Measurements from ENCODE around the gene ANTXR1.
A peak's percentile ranks its signal among the peaks of the same experiment; 100 is the strongest.

ANTXR1 gene

DNA sequence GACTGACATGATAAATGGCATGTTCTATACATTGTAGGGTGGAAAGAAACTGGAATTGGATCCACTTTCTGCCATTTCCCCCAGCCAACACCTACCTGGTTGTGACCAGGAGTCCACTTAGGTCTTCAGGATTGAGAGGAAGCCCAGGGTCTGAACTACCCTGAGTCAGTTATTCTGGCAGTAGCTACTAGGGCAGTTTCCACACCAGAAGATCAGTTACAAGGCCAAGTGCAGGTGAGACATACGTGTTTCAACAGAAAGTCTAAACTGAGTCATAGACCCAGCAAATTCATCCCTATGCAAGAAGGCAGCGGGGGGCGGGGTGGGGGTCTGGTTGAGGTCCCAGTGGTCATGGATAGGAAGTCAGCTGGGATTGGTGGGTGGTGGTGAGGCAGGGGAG lies 21.9 kb downstream of the ANTXR1 start:
- DNase-seq, result no peak

DNA sequence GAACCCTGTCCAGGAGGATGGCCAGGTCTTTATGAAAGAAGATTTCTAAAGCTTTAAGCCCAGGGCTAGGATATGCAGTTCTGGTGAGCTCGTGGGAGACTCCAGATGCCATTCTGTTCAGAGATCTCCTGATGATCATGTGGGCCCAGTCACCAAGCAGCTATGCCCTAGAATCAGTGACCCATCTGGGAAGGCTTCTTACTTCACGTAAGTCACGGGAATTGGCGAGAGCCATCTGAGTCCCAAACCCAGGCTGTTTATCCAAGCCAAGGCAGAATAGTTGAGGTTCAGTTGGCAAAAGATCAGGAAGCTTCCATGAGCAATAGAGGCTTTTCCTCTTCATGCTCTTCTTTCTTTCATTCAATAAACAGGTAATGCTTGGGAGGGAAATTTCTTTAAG lies 23.9 kb downstream of the ANTXR1 start:
- DNase-seq, result no peak

DNA sequence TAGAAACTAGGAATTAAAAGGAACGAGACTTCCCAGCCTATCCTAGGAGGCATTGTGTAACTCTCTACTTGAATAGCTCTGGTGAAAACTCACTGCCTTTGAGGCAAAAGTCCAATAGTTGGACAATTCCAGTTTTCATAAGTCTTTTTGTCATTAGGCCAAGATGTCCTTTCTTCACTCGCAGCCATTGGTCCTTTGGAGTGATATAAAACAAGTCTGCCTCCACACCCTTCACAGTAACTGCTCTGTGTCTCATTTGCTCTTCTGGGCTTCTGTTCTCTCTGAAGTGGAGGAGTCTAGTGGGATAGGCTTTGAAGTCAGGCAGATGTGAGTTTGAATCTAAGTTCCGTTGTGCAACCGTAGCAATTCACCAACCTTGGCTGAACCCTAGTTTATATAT lies 28.2 kb downstream of the ANTXR1 start:
- no peak for DNase-seq

DNA sequence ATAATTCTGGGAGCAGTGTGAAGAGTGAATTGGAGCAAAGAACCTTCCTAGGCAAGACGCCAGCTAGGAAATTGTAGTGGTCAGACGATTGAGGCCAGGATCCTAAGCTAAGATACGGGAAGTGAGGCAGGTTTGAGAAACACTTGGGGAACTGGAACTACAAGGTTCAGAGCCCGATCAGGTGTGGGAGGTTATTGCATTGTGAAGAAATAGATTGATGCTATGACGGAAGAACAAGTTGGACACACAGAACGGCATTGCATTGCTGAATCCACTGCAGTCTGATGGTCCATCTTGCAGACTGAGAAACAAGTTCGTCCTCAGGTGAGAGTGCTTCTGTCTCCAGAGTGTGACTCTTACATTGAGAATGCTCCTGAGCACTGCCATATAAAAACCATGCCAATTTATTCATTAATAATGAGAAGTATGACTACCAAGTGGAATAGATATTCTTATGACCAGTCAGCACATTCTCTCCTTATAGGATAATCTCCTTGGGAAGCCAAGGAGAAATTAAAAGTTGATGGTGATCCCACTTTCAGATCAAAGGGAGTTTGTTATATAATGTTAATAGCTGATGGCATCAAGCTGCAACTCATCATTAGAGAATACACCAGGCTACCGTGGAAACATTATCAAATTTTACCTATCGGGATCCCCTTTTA lies 30.9 kb downstream of the ANTXR1 start:
- no peak for DNase-seq

DNA sequence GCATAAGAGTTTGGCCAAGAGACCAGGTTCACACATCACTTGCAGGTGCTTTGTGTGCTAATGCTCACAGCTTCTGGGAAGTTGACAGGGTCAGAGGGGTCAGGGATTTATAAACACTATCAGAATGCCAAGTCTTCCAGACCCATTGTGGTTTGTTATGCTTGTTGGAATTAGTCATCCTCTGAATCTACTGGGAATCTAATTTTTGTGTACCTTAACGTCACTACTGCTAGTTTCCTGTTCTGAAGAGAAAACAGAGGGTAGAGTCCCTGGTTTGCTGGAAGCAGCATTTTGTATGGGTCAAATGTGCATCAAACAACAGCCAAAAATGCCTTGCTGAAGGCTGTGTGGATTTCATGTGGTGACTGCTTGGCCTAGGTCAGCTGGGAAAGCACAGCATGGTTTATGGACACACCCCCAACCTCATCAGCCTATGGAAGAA lies 33.3 kb downstream of the ANTXR1 start:
- no peak for DNase-seq

DNA sequence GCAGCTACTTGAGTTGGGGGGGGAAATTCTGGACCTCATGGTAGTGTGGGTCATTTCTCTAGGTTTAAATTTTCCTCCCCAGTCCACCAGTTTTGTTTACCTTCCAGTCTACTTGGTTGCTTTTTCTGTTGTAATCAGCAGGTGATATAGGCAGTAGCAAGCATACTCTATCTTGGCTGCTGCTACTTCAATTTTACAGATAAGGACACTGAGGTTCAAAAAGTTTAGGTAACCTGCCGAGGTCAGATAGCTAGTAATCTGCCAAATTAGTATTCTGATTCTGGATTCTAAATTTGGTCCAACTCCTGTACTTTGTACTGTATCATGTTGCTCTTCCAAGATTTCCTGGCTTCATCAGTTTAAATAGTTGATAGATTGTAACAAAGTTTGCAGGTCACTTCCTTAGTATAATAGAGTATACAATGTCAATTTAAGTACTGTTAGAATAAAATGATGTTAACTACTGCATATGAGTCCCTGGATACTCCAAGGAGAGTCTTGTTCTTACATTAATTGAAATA lies 34.7 kb downstream of the ANTXR1 start:
- DNase-seq, result no peak

DNA sequence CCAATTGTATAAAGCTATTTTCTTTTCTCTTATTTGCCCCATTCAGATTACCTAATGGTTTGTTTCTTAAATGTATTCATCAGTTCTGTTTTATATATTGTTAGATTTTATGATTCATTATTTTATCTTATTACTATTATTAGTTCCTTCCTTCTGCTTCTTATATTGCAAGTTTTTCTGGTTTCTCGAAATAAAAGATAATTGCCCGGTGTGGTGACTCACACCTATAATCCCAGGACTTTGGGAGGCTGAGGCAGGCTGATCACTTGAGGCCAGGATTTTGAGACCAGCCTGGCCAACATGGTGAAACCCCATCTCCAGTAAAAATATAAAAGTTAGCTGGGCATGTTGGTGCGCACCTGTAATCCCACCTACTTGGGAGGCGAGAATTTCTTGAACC lies 37.8 kb downstream of the ANTXR1 start:
- no peak for DNase-seq

DNA sequence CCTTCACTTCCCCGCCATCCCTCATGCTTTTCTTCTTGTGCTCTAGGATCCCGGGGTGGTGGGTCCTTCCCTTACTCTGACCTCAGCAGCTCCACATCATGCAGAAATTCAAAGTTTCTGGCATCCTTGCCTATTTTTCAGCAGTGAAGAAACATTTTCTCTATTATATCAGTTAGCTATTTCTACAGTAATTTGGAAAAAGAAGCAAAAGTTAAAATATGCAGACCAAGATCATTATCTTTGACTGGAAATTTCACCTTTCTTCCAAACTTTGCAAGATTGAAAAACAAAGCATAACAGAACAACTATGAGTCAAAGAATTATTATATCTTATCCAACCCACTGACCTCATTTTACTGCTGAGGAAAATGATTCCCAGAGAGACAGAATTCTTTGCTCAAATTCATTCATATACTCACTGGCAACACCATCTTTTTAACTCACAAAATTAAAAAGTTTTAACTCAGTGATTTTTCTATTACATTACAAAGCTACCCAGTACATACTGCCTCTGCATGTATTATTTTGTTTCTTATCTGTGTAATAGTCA lies 40.5 kb downstream of the ANTXR1 start:
- no peak for DNase-seq

DNA sequence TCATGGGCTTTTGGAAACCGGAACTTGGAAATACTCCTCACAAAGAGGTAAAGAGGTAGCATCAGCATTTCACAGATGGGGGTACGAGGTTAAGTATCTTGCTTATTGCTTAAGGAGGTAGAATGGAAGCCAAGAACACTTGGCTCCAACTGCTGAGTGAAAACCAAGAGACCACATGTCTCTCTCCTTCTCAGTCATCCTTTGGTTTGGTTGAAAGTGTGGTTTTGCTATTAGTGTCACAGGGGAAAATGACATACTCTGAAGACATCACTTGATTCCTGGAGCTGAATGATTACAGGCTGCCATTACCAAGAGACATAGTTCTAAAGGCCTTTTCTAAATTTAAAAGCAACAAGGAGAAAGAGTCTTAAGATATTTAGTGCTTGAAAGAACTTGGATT lies 41.5 kb downstream of the ANTXR1 start:
- no peak for DNase-seq

DNA sequence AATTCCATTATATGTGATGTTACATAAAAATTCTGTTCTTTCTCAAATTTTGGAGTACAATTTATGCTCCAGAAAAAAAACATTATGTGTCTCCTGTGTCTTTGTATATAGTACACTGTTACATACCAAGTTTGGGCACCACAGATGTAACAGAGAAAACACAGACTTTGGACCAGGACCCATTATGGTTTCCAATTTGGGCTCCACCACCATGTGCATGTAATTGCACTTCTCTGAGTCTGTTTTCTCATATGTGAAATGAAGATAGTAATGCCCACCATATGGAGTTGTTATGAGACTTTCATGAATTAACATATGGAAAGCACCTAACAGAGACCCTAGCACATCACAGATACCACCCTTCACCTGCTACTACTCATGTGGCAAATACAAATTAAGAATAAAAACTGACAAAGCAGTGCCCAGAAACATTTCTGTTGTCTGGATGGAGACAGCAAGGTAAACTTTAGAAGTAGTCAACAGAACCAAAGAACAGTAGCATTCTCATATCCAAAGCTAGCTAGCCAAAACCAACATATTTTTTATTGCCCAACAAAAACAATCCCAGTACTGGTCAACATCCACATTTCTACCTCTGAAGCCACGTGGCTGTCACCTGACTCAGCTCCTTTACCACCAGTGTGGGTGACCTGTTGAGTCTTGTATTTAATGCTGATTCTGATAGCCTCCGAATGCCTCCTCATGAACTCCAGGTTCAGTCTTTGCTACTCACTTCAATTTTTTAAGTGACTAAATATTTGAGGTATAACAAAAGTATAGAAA lies 42.9 kb downstream of the ANTXR1 start:
- no peak for DNase-seq

DNA sequence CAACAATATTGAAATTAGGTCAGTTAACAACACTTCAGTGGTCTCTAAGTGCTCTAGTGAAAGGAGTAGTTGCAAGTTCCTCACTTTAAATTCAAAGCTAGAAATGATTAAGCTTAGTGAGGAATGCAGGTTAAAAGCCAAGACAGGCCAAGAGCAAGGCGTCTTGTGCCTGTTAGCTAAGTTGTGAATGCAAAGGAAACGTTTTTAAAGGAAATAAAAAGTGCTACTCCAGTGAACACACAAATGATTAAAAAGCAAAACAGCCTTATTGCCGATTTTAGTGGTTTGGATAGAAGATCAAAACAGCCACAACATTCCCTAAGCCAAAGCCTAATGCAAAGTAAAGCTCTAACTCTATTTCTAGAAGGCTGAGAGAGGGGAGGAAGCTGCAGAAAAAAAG lies 44.7 kb downstream of the ANTXR1 start:
- no peak for DNase-seq

DNA sequence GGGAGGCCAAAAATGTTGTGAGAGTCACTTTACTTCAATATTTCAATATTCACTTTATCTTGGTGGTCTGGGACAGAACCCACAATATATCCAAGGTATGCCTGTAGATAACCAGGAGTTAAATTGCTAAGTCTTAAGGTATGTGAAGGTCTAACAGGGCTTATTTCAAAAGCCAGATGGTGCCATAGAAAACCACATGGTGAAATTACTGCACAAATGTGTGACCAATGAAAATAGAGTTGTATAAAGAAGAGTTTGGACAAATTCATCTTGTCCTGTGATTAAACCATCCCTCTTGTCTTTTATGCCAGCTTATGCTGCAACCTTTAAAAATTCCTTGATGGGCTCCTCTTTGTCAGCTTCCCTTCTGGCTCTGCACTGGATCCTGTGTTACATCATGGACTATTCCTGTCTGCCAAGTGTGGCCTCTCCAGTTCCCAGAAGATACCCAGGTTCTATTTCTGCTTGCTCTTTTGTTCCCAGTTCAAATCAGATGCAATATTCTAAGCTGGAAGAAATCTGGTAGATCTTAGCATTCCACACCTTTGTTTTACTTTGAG lies 46.8 kb downstream of the ANTXR1 start:
- no peak for DNase-seq

DNA sequence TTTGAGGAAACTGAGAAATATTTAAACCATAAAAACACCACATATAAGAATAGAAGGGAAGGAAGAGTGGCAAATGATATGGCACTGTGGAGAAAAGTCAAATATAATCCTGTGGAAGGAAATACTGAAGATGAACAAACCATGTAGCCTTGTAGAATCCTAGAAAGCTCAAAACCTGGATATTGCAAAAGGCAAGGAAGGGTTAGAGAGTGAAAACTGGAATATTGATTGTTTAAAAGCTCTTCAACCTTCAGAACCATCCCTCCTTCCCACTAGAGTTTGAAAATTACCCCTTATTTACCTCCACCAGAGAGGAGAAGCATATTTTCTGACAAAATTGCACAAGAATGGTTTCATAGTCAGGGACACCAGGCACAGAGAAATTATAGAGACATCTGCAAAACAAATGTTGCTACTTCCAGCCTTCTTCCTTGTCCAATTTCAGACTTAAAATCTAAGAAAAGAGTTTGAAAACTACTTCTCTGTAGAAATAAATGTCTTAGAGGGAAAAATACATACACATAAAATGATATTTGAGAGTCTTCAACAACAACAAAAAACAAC lies 48.0 kb downstream of the ANTXR1 start:
- no peak for DNase-seq

DNA sequence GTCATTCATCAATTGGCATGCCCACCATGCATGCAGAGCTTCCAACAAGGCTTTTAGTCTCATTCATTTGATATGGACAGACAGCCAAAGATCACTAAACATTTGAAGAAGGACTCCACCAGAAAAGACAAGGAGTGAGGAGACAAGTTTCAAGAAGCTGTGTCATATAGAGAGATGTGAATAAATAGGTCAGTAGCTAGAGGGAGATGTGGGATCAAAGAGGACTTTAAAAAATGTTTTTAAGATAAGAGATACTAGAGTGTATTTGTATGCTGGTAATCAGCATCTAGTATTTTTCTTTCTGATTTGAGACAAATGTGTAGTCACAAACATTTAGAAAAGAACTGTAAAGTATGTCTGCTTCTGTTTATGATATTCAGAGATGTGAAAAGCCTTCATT lies 48.5 kb downstream of the ANTXR1 start:
- DNase-seq, result no peak

DNA sequence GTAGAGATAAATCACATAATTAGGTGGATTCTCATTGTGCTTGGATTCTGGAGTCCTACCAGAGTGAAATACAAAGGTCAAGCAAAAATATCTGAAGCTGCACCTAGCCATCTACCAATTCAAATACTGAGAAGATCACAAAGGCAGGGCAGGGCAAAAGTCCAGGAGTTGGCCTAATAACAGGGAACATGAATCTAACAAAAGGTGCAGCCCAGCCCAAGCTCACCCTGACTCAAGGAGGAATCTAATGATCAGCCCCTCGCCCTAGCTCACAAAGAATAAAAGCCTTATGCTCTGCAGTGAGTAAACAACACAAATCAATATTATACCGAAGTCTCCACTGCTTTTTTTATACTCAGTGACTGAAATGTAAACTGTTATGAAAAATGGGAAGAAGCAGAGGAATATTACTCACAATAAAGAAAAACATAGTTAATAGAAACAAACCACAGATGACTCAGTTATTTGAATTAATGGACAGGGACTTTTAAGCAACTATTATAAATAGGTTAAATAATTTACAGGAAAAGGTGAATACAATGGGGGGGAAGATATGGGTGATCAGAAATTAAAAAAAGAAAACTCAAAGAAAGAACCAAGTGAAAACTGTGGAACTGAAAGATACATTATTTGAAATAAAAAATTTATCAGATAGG lies 49.5 kb downstream of the ANTXR1 start:
- DNase-seq, result no peak

DNA sequence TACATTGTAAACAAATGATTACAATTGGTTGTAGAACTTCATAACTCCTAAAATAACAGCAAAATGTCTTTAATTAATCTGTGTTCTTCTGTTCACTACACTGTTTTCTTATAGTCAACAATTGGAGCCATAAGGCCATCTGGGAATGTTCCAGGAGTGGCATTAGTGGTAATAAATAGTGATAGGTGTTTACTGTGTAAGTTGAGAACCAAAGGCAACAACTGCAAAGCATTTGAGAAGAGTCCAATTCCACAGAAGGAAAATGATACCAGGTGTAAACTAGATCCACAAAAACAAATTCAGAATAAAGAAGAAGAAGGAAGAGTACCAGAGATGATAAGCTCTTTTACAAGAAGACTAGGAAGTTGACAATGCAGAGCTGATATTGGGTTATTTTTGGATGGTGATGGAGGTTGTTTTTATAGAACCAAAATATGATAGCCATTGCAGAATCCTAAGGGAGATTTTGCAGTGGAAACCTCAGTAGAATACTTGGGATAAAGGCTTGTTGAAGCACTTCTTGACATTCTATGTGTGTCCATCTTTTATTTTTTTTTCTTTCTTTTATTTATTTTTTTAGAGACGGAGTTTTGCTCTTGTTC lies 52.9 kb downstream of the ANTXR1 start:
- peak; percentile 8 for DNase-seq

DNA sequence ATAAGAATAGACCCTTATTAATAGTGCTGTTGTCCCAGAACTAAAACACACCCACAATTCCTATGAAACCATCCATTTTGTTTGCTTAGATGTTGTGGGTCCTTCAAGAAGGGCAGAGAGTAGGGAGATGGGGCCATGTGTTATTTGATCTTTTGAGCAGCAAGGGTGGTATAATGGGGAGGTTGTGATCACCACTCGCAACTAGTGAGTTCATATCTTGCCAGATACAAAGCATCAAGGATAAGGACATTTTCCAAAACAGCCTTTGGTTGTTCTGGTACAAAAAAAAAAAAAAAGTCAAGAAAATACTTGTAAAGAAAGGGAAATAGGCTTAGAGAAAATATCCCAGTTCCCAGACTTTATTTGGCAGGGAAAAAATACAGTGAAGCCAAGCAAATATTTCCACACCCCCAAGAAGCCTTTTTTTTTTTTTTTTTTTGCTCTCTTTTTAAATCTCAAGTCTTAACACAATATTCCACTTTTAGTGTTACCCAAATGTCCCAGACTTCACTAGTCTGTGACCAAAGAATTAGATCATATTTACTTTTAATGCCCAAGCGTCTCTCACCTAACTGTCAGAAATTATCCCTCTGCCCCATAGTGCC lies 54.1 kb downstream of the ANTXR1 start:
- DNase-seq, result no peak

DNA sequence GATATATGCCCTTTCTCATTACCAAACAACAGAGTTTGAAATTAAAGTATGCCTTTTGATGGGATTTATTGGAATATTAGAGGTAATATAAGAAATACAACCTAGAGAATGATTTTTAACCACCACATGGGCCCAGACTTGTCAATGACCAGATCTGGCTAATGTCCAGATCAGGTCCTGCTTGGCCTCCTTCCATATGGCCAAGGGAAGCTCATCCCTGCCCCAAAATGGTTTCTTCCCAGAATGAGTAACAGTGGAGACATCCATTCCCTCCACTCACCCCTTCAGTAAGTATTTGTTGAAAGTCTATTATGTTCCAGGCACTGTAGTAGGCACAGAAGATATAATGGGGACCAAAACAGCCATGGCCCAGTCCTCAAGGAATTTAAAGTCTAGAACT lies 54.9 kb downstream of the ANTXR1 start:
- DNase-seq, result no peak

DNA sequence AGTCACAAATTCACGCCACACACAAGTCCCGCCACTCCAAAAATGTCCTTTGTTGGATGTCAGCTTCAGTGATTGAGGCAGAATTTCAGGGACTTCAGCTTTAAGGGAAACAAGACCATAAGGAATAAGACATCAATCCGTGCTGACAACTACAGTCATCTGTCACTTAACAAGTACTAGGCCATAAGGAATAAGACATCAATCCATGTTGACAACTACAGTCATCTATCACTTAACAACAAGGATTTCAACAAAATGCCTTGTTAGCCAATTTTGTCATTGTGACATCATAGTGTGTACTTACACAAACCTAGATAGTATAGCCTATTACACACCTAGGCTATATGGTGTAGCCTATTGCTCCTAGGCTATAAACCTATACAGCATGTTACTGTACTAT lies 58.0 kb downstream of the ANTXR1 start:
- DNase-seq, result no peak

DNA sequence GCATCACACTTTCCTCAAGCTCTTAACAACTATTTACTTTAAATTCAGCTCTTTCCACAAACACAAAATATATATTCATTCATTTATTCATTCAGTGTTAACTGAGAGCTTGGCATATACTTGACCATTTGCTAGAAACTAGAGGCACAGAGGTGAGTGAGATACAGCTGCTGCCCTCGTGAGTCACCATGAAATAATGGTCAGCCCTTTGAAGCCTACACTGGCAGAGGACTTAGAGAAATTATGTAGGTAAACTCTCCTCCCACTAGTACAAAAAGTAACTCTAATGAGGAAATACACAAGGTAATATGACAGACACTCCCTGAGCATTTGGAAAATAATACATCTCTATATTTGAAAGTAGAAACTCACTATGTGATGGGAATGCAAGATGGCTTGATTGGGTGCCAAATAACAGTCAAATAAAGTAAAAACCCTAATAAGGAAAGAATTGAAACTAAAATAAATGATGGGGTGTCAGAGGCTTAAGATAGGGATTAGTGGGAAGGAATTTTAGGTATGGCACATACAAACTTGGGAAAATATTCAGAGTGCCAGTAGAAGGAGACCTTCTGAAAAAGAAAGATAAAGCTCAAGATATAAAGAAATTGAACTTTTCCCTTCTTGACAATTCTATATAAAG lies 61.1 kb downstream of the ANTXR1 start:
- DNase-seq, result no peak

DNA sequence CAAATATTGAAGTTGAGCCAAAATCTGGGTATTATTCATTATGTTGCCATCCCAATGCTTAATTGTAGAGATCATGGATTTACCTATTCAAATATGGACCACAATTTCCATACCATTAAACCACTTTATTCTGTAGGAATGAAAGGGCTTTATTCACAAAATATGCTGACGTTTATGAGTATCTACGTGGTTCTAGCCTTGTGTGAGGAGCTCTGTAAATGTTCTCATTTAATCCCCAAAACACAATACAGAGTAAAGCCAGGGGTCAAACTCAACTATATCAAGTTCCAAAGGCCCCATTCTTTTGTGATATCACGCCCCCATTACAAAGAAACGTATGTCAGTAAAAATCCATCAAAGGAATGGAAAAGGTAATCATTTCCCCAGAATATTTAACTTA lies 61.9 kb downstream of the ANTXR1 start:
- no peak for DNase-seq

DNA sequence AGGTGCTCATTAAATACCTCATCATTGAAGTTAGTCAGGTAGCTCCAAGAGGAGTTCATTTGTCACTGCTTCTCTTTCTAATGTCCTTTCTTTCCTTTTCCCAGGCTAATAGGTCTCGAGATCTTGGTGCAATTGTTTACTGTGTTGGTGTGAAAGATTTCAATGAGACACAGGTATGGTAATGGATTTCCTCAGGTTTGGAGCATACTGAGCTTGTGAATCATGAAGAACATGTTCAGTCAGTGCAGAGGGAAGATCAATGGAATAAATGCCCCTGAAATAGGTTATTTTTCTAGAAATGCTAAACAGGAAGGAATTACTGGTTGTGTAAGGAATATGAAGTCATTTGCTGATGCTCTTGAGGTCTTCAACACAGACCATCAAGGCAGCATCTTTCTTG lies 62.5 kb downstream of the ANTXR1 start:
- DNase-seq, result no peak
